ENCODE data around the gene GYG1. TPM values are rescaled to one million over a fixed set of nuclear protein-coding genes. Genes with fewer than 3 reads are reported as not detected.

Gene GYG1
- total RNA-seq, 1 donor from 2014 or later, result 41.1 TPM

- Histone ChIP-seq H3K36me3 (ENCODE audit: control insufficient read depth, insufficient read depth, low read length) (no peaks in the 10 kb centered on the region), H3K4me3 (ENCODE audit: low read depth, low read length) (no peak overlapping the region), H3K27me3 (ENCODE audit: control insufficient read depth, insufficient read depth, low read length) (no peaks in the 10 kb centered on the region)
- no peak for DNase-seq (ENCODE audit: low read depth)
- TF ChIP-seq CTCF (IDR thresholded peaks at IDR 0.05; ENCODE audit: insufficient read depth, low read length, poor library complexity, severe bottlenecking), result no peak
Observed at GRCh38 chr3:148958696-148959095, 32.6 kb upstream of the GYG1 start.

- TF ChIP-seq CTCF (IDR thresholded peaks at IDR 0.05; ENCODE audit: insufficient read depth, low read length, poor library complexity, severe bottlenecking), result peak; percentile 28
- Histone ChIP-seq H3K36me3 (ENCODE audit: control insufficient read depth, insufficient read depth, low read length) (no peaks in the 10 kb centered on the region), H3K27me3 (ENCODE audit: control insufficient read depth, insufficient read depth, low read length) (no peaks in the 10 kb centered on the region), H3K4me3 (ENCODE audit: low read depth, low read length) (no peak overlapping the region)
- DNase-seq (ENCODE audit: low read depth), result peak; percentile 66
Observed at GRCh38 chr3:148962513-148962912, 28.8 kb upstream of the GYG1 start.

GRCh38 chr3:148964809-148965208, 26.5 kb upstream of the GYG1 start:
- Histone ChIP-seq H3K36me3 (ENCODE audit: control insufficient read depth, insufficient read depth, low read length) (no peaks in the 10 kb centered on the region), H3K4me3 (ENCODE audit: low read depth, low read length) (no peak overlapping the region), H3K27me3 (ENCODE audit: control insufficient read depth, insufficient read depth, low read length) (no peaks in the 10 kb centered on the region)
- no peak for TF ChIP-seq CTCF (IDR thresholded peaks at IDR 0.05; ENCODE audit: insufficient read depth, low read length, poor library complexity, severe bottlenecking)
- DNase-seq (ENCODE audit: low read depth), result no peak

- DNase-seq (ENCODE audit: low read depth), result no peak
- Histone ChIP-seq H3K36me3 (ENCODE audit: control insufficient read depth, insufficient read depth, low read length) (no peaks in the 10 kb centered on the region), H3K27me3 (ENCODE audit: control insufficient read depth, insufficient read depth, low read length) (no peaks in the 10 kb centered on the region), H3K4me3 (ENCODE audit: low read depth, low read length) (no peak overlapping the region)
- TF ChIP-seq CTCF (IDR thresholded peaks at IDR 0.05; ENCODE audit: insufficient read depth, low read length, poor library complexity, severe bottlenecking), result no peak
Observed at GRCh38 chr3:148968321-148968720, 23.0 kb upstream of the GYG1 start.

- no peaks in the 10 kb centered on the region for H3K36me3 ChIP-seq (ENCODE audit: control insufficient read depth, insufficient read depth, low read length)
- no peak overlapping the region for H3K4me3 ChIP-seq (ENCODE audit: low read depth, low read length)
- TF ChIP-seq CTCF (IDR thresholded peaks at IDR 0.05; ENCODE audit: insufficient read depth, low read length, poor library complexity, severe bottlenecking), result no peak
- no peak for DNase-seq (ENCODE audit: low read depth)
- no peaks in the 10 kb centered on the region for H3K27me3 ChIP-seq (ENCODE audit: control insufficient read depth, insufficient read depth, low read length)
Observed at GRCh38 chr3:148970271-148970670, 21.1 kb upstream of the GYG1 start.

GRCh38 chr3:148971401-148972163, 19.8 kb upstream of the GYG1 start:
- Histone ChIP-seq H3K27me3 (ENCODE audit: control insufficient read depth, insufficient read depth, low read length) (no peaks in the 10 kb centered on the region), H3K36me3 (ENCODE audit: control insufficient read depth, insufficient read depth, low read length) (no peaks in the 10 kb centered on the region), H3K4me3 (ENCODE audit: low read depth, low read length) (no peak overlapping the region)
- no peak for DNase-seq (ENCODE audit: low read depth)
- TF ChIP-seq CTCF (IDR thresholded peaks at IDR 0.05; ENCODE audit: insufficient read depth, low read length, poor library complexity, severe bottlenecking), result no peak
